Measurements from ENCODE around the gene GNPDA1.
A peak's percentile ranks its signal among the peaks of the same experiment; 100 is the strongest.

Gene GNPDA1

DNA sequence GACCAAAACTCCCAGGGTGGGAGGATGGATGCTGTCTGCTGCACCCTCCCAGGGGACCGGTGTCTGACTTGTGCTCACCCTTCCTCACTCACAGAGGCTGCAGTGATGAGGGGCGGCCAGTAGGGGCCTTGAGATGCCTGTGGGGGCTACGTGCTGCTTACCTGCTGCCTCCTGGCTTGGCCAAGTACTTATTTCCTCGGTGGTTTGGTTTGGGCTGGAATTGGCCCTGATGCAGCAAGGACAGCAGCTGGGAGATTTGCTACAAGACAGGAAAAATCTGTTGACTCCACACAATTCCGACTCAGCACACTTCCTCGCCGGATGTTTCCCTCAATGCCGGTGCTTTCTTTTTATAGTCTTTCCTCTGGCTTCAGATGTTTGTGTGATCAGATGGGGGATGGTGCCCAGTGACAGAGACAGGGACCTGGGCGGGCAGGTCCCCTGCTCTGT is 61.5 kb downstream of the GNPDA1 start:
- DNase-seq, result peak; percentile 42
